ENCODE measurements around the gene AHI1.
A peak's percentile ranks its signal among the peaks of the same experiment; 100 is the strongest.

Gene AHI1

DNA sequence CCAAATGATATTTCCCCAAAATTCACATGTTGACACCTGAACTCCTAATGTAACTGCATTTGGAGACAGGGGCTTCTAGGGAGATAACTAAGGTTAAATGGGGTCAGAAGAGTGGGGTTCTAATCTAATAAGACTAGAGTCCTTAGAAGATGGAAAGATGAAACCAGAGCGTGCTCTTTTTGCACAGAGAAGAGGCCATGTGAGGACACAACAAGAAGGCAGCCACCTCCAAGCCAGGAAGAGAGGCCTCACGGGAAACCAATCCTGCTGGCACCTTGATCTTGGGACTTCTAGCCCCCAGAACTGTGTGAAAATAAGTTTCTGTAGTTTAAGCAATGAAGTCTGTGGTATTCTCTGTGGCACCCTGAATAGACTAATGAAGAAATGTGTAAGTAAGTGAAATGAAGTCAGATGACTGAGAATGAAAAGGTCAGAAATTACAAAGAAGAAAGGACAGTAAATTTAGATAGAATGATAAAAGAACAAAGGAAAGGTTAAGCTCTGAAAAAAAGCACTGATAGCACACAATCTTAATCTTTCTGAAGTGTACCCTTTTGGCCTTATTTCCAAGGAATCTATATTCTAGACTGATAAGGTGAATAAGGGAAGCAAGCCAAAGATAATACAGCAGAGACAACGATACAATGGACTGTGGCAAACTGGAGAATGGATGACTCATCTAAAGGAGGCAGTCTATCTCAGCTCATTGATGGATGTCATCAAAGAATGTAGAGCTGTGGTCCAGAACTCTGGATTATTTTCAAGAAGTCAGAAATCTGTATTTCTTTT lies 206.1 kb downstream of the AHI1 start:
- H3K27ac ChIP-seq (ENCODE audit: extremely low read depth, low read depth, low read length): no peak overlapping the region

DNA sequence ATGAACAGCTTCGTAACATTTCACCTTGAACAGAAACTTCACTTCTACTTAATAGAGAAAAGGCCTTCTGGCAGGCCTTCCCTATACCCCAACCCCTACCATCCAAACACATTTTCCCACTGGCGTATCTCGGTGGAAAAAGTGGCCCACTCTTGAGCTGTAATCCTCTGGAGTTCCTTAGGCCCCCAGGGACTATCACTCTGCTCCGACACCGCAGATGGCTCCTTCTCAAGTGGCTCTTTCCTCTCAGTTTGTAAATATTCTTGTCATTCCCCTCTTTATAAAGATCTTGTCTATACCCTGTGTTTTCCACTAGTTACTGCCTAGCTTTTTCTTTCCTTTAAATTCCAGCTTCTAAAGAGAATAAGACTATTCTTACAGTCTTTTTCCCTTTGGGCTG lies 207.7 kb downstream of the AHI1 start:
- H3K4me1 ChIP-seq (ENCODE audit: control insufficient read depth, insufficient read depth, low read length): no peaks in the 10 kb centered on the region
- H3K36me3 ChIP-seq (ENCODE audit: control insufficient read depth in 2 of 2, insufficient read depth in 1 of 2, low read length in 2 of 2): peaks cover 0 to 3% of the 10 kb centered on the region in 2 experiments; a peak in 1 of 3 replicates
- no peaks in the 10 kb centered on the region for H3K9me3 ChIP-seq (ENCODE audit: control insufficient read depth, insufficient read depth, low read depth, low read length)
- TF ChIP-seq ZNF426 (tag by site-specific recombination; IDR thresholded peaks at IDR 0.05) (no peak), ZBTB20 (tag by site-specific recombination; IDR thresholded peaks at IDR 0.05) (no peak), ZNF544 (tag by site-specific recombination; IDR thresholded peaks at IDR 0.05) (no peak), TCF7L2 (IDR thresholded peaks at IDR 0.05; ENCODE audit: borderline replicate concordance, low read depth, low read length) (no peak), ZNF707 (tag by site-specific recombination; IDR thresholded peaks at IDR 0.05) (no peak), ZNF776 (tag by site-specific recombination; IDR thresholded peaks at IDR 0.05; ENCODE audit: borderline replicate concordance) (no peak), HOXD13 (CRISPR knock-in tag; IDR thresholded peaks at IDR 0.05; ENCODE audit: borderline replicate concordance) (no peak), SALL2 (tag by site-specific recombination; IDR thresholded peaks at IDR 0.05; ENCODE audit: borderline replicate concordance) (no peak), ZNF785 (tag by site-specific recombination; IDR thresholded peaks at IDR 0.05) (no peak), GLIS2 (tag by site-specific recombination; IDR thresholded peaks at IDR 0.05) (no peak), ZNF23 (tag by site-specific recombination; IDR thresholded peaks at IDR 0.05; ENCODE audit: borderline replicate concordance) (no peak), KLF7 (tag by site-specific recombination; IDR thresholded peaks at IDR 0.05; ENCODE audit: borderline replicate concordance) (no peak)
- TF ChIP-seq, protein P1, sequence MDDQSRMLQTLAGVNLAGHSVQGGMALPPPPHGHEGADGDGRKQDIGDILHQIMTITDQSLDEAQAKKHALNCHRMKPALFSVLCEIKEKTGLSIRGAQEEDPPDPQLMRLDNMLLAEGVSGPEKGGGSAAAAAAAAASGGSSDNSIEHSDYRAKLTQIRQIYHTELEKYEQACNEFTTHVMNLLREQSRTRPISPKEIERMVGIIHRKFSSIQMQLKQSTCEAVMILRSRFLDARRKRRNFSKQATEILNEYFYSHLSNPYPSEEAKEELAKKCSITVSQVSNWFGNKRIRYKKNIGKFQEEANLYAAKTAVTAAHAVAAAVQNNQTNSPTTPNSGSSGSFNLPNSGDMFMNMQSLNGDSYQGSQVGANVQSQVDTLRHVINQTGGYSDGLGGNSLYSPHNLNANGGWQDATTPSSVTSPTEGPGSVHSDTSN (CRISPR knock-in tag; IDR thresholded peaks at IDR 0.05): no peak
- TF ChIP-seq, protein P2, sequence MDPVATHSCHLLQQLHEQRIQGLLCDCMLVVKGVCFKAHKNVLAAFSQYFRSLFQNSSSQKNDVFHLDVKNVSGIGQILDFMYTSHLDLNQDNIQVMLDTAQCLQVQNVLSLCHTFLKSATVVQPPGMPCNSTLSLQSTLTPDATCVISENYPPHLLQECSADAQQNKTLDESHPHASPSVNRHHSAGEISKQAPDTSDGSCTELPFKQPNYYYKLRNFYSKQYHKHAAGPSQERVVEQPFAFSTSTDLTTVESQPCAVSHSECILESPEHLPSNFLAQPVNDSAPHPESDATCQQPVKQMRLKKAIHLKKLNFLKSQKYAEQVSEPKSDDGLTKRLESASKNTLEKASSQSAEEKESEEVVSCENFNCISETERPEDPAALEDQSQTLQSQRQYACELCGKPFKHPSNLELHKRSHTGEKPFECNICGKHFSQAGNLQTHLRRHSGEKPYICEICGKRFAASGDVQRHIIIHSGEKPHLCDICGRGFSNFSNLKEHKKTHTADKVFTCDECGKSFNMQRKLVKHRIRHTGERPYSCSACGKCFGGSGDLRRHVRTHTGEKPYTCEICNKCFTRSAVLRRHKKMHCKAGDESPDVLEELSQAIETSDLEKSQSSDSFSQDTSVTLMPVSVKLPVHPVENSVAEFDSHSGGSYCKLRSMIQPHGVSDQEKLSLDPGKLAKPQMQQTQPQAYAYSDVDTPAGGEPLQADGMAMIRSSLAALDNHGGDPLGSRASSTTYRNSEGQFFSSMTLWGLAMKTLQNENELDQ (tag by site-specific recombination; IDR thresholded peaks at IDR 0.05; ENCODE audit: low read depth): no peak
- TF ChIP-seq, protein P3, sequence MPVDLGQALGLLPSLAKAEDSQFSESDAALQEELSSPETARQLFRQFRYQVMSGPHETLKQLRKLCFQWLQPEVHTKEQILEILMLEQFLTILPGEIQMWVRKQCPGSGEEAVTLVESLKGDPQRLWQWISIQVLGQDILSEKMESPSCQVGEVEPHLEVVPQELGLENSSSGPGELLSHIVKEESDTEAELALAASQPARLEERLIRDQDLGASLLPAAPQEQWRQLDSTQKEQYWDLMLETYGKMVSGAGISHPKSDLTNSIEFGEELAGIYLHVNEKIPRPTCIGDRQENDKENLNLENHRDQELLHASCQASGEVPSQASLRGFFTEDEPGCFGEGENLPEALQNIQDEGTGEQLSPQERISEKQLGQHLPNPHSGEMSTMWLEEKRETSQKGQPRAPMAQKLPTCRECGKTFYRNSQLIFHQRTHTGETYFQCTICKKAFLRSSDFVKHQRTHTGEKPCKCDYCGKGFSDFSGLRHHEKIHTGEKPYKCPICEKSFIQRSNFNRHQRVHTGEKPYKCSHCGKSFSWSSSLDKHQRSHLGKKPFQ (tag by site-specific recombination; IDR thresholded peaks at IDR 0.05): no peak
- ChIA-PET CTCF (no interaction called here), POLR2A (no interaction called here)
- no peak overlapping the region for H3K4me3 ChIP-seq (ENCODE audit: low read depth, low read length)
- H3K27ac ChIP-seq (ENCODE audit: extremely low read depth, low read depth, low read length): no peak overlapping the region

More for the DNA sequence above, 206.1 kb downstream of the AHI1 start:
- TF ChIP-seq, protein P4, sequence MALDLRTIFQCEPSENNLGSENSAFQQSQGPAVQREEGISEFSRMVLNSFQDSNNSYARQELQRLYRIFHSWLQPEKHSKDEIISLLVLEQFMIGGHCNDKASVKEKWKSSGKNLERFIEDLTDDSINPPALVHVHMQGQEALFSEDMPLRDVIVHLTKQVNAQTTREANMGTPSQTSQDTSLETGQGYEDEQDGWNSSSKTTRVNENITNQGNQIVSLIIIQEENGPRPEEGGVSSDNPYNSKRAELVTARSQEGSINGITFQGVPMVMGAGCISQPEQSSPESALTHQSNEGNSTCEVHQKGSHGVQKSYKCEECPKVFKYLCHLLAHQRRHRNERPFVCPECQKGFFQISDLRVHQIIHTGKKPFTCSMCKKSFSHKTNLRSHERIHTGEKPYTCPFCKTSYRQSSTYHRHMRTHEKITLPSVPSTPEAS (tag by site-specific recombination; IDR thresholded peaks at IDR 0.05): 0 out of 2 replicates have a peak, but pooled peaks have one; percentile 10
- TF ChIP-seq TCF7L2 (IDR thresholded peaks at IDR 0.05; ENCODE audit: borderline replicate concordance, low read depth, low read length) (0 out of 2 replicates have a peak, but pooled peaks have one; percentile 48), ZNF426 (tag by site-specific recombination; IDR thresholded peaks at IDR 0.05) (no peak)
- TF ChIP-seq, protein P5, sequence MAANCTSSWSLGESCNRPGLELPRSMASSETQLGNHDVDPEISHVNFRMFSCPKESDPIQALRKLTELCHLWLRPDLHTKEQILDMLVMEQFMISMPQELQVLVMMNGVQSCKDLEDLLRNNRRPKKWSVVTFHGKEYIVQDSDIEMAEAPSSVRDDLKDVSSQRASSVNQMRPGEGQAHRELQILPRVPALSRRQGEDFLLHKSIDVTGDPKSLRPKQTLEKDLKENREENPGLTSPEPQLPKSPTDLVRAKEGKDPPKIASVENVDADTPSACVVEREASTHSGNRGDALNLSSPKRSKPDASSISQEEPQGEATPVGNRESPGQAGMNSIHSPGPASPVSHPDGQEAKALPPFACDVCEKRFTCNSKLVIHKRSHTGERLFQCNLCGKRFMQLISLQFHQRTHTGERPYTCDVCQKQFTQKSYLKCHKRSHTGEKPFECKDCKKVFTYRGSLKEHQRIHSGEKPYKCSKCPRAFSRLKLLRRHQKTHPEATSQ (tag by site-specific recombination; IDR thresholded peaks at IDR 0.05): no peak
- ChIA-PET POLR2A (no interaction called here), CTCF (interaction anchor here (1.2 kb wide), 1 partner anchor 147 kb away, joined by 3 read pairs; no protein-coding TSS in a partner anchor)
- H3K36me3 ChIP-seq (ENCODE audit: control insufficient read depth in 2 of 2, insufficient read depth in 1 of 2, low read length in 2 of 2): peaks cover 0 to 3% of the 10 kb centered on the region in 2 experiments; a peak in 2 of 3 replicates
- no peak overlapping the region for H3K4me3 ChIP-seq (ENCODE audit: low read depth, low read length)
- H3K9me3 ChIP-seq (ENCODE audit: control insufficient read depth, insufficient read depth, low read depth, low read length): no peaks in the 10 kb centered on the region
- H3K4me1 ChIP-seq (ENCODE audit: control insufficient read depth, insufficient read depth, low read length): no peaks in the 10 kb centered on the region

Measured in HEK293 (cell line).